HUES64 (cell line): ENCODE measurements around the gene MAP1S.

ENCODE experiments used
- H3K27ac ChIP-seq: 2 replicates; pipeline ENCODE4 v1.7.0; 2013; ENCODE audit warnings: low read depth, low read length, inconsistent platforms
- H3K27me3 ChIP-seq: 2 replicates; pipeline ENCODE4 v1.6.1; 2013; ENCODE audit warnings: mild to moderate bottlenecking, low read length; ENCODE audit not compliant: insufficient read depth
- H3K36me3 ChIP-seq: 2 replicates; pipeline ENCODE4 v1.6.1; 2013; ENCODE audit warnings: mild to moderate bottlenecking, low read length; ENCODE audit not compliant: insufficient read depth
- H3K4me1 ChIP-seq: 2 replicates; pipeline ENCODE4 v1.6.1; 2013; ENCODE audit warnings: mild to moderate bottlenecking, low read length, moderate library complexity; ENCODE audit not compliant: insufficient read depth
- H3K4me3 ChIP-seq: 2 replicates; pipeline ENCODE4 v1.5.1; 2013; ENCODE audit warnings: mild to moderate bottlenecking, low read length, moderate library complexity
- H3K9ac ChIP-seq: 2 replicates; pipeline ENCODE4 v1.6.1; 2013; ENCODE audit warnings: mild to moderate bottlenecking, low read depth, low read length
- H3K9me3 ChIP-seq: 2 replicates; pipeline ENCODE4 v1.6.1; 2013; ENCODE audit warnings: low read depth, low read length; ENCODE audit not compliant: insufficient read depth
- WGBS: fragments of 150-250, 120-280 bp; methylation state at CpG from one replicate; pipeline ENCODE4 v1.1.7; 2013; ENCODE audit warnings: missing lambda C conversion rate; 5-methylcytosine and 5-hydroxymethylcytosine counted together

The MAP1S gene

DNA sequence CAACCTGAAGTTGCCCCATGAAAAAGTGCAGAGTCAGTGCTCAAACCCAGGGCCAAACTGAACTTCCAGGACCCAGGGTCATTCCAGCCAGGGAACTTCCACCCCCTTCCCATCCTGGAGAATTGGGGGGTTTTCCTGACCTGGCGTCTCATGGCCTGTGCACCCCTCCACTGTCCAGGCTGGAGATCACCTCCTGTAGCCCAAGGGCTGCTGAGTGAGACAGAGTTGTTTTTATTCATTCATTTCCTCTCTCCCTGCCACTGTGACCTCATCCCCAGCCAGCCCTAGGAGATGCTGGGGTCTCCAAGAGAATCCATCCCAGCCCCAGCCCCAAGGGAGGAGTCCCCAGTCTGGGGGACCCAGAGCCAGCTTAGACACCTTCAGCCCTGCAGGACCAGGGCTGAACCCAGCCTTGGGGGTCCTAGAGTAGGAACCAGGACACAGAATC lies 36.2 kb downstream of the MAP1S start:
- Histone ChIP-seq H3K36me3 (no peaks in the 10 kb centered on the region), H3K4me3 (no peak overlapping the region), H3K27me3 (no peaks in the 10 kb centered on the region), H3K4me1 (no peaks in the 10 kb centered on the region; the same call in 1 of the 2 replicates), H3K9ac (no peak overlapping the region), H3K27ac (no peak overlapping the region), H3K9me3 (no peaks in the 10 kb centered on the region)
- 90% methylated on average over 1 of the region's 1 CpG for WGBS

DNA sequence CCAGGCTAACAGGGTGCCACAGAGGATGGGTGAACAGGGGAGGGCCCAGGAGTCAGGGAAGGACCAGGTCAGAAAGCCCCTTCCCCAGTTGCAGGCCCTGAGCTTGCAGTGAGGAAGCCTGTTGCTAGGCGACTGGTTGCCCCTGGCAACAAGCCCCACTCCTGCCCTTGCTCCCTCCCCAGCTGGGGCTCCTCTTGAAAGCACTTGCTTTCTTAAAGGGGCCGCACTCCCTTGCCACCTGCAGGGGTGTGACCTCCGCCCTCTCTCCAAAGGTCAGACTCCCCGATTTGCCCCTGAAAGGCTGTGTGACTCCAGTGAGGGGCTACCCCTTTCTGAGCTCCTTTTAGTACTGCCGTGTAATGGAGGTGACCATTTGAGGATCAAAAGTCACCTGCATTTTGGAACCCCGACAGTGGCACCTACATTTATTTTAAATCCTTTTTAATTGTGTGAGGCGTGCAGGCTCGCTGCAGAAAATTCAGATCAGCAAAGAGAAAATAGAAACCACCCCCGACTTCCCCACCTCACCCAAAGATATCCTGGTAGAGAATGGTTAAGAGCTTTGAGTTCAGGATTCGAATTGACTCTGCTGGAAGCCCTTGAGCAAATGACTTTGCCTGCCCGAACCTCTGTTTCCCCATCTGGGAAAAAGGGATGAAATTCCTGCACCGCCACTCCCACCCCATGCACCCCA lies 36.8 kb downstream of the MAP1S start:
- H3K9ac ChIP-seq: no peak overlapping the region
- WGBS: 68% methylated on average over 9 of the region's 12 CpGs
- H3K4me3 ChIP-seq: no peak overlapping the region

DNA sequence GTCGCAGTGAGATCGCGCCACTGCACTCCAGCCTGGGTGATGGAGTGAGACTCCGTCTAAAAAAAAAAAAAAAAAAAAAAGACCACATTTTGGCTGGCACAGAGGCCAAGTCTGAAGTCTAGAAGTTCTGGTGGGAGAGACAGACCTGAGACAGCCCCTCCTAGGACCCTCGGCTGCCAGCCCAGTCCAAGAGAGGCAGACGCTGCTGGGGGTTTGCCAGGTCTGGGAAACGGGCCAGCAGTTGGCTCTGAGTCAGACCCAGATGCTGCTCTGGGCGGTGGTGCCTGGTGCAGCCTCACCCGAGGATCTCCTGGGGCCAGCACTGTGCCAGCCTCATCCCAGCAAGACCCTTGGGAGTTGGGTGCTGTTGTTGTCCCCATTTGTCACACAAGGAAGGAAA lies 37.8 kb downstream of the MAP1S start:
- Histone ChIP-seq H3K4me1 (no peaks in the 10 kb centered on the region; the same call in 1 of the 2 replicates), H3K9me3 (no peaks in the 10 kb centered on the region), H3K27ac (no peak overlapping the region), H3K9ac (no peak overlapping the region), H3K36me3 (no peaks in the 10 kb centered on the region), H3K27me3 (no peaks in the 10 kb centered on the region), H3K4me3 (no peak overlapping the region)
- 93% methylated on average over 9 of the region's 9 CpGs for WGBS

More for the DNA sequence above, 36.8 kb downstream of the MAP1S start:
- H3K4me1 ChIP-seq: no peaks in the 10 kb centered on the region; the same call in 1 of the 2 replicates
- H3K27ac ChIP-seq: no peak overlapping the region
- H3K9me3 ChIP-seq: no peaks in the 10 kb centered on the region
- H3K27me3 ChIP-seq: no peaks in the 10 kb centered on the region
- H3K36me3 ChIP-seq: no peaks in the 10 kb centered on the region

DNA sequence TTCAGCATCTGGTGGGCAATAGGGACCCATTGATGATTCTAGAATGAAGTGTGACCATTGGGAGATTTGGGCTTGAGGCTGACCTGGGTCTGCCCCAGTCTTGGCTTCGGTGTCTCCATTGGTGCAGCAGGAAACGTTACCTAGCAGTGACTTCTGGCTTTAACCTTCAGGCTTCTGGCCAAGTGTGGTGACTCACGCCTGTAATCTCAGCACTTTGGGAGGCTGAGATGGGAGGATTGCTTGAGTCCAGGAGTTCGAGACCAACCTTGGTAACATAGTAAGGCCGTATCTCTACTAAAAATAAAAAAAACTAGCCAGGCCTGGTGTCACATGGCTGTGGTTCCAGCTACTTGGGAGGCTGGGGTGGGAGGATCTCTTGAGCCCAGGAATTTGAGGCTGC lies 39.2 kb downstream of the MAP1S start:
- no peak overlapping the region for H3K4me3 ChIP-seq
- no peaks in the 10 kb centered on the region; the same call in 1 of the 2 replicates for H3K4me1 ChIP-seq
- 84% methylated on average over 3 of the region's 5 CpGs for WGBS
- H3K27me3 ChIP-seq: no peaks in the 10 kb centered on the region
- no peak overlapping the region for H3K9ac ChIP-seq
- H3K36me3 ChIP-seq: no peaks in the 10 kb centered on the region
- no peak overlapping the region for H3K27ac ChIP-seq
- H3K9me3 ChIP-seq: no peaks in the 10 kb centered on the region

DNA sequence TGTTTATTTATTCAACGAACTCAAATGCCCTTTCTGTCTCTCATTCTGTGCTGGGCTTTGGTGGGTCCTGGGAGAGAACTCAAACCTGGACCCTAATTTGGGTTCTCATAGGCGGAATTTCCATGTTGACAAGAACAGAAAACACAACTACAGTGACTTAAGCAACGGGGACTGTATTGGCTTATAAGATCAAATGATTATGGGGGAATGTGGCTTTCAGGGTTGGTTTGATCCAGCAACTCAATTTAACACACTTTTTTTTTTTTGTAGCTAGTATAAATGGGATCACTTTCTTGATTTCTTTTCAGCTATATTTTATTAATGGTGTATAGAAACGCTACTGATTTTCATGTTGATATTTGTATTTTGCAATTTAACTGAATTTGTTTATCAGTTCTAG lies 41.9 kb downstream of the MAP1S start:
- H3K4me1 ChIP-seq: no peaks in the 10 kb centered on the region
- no peak overlapping the region for H3K9ac ChIP-seq
- H3K9me3 ChIP-seq: no peaks in the 10 kb centered on the region
- no peaks in the 10 kb centered on the region for H3K36me3 ChIP-seq
- H3K27me3 ChIP-seq: no peaks in the 10 kb centered on the region
- no peak overlapping the region for H3K4me3 ChIP-seq
- H3K27ac ChIP-seq: no peak overlapping the region
- 87% methylated on average over 4 of the region's 4 CpGs for WGBS

DNA sequence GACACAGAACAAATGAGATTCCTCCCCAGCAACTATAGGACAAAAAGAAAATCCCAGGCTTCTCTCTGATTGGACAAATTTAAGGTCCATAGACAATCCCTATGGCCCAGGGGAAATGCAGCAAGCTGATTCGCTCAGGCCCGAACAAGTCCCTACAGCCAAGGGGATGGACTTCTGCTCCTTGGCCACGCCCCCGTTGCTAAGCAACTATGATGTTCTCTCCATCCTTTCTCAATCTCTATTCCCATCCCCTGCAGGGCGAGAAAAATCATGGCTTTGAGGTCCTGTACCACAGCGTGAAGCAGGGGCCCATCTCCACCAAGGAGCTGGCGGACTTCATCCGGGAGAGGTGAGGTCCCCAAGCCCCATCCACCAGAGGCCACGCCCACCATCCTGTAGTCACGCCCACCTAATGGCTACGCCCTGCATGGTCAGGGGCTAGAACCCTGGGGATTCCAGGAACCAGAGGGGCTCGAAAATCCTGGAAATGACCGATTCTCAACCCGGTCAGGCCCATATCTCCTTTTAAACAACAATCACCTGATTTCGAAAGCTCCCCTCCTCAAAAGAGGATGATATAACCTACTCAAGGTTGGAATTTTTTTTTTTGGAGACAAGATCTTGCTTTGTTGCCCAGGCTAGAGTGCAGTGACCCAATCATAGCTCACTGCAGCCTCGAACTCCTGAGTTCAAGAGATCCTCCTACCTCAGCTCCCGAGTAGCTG lies 43.4 kb downstream of the MAP1S start:
- H3K27me3 ChIP-seq: no peaks in the 10 kb centered on the region
- WGBS: 74% methylated on average over 17 of the region's 17 CpGs

DNA sequence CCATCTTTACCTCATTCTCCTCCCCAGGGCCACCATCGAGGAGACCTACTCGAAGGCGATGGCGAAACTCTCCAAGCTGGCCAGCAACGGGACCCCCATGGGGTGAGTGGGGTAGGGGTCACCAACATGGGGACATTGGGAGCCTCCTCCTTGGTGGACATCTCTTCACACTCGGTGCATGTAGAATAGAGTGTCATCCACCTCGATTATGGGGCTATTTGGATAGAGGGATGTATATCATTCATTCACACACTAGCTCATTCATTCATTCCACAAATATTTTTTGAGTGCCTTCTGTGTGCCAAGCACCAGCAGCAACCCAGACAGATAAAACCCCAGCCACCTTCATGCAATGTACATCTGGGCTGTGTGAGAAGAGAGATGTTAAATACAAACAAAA lies 45.1 kb downstream of the MAP1S start:
- Histone ChIP-seq H3K9me3 (no peaks in the 10 kb centered on the region), H3K9ac (no peak overlapping the region), H3K27me3 (no peaks in the 10 kb centered on the region), H3K4me1 (no peaks in the 10 kb centered on the region), H3K36me3 (no peaks in the 10 kb centered on the region), H3K27ac (no peak overlapping the region), H3K4me3 (no peak overlapping the region)
- WGBS: 97% methylated on average over 5 of the region's 7 CpGs

More for the DNA sequence above, 43.4 kb downstream of the MAP1S start:
- no peaks in the 10 kb centered on the region for H3K4me1 ChIP-seq
- H3K4me3 ChIP-seq: no peak overlapping the region; the same call in 1 of the 2 replicates
- H3K9ac ChIP-seq: no peak overlapping the region
- H3K9me3 ChIP-seq: no peaks in the 10 kb centered on the region
- H3K36me3 ChIP-seq: no peaks in the 10 kb centered on the region
- no peak overlapping the region for H3K27ac ChIP-seq

DNA sequence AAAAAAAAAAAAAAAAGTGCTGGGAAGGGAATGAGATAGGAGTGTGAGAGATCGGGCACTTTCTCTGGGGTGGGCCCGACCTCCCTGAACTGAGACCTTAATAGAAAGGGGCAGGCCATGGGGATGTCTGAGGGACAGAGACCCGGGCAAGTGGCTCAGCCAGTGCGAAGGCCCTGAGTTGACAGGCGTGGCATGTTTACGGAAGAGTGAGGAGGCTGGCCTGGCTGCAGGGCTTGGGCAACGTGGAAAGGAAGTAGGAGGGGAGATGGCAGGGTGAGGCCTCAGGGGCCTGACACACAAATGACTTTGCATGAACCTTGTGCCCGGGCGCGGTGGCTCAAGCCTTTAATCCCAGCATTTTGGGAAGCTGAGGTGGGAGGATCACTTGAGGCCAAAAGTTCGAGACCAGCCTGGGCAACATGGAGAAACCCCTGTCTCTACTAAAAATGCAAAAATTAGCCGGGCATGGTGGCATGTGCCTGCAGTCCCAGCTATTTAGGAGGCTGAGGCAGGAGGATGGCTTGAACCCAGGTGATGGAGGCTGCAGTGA lies 45.9 kb downstream of the MAP1S start:
- Histone ChIP-seq H3K36me3 (no peaks in the 10 kb centered on the region), H3K9ac (no peak overlapping the region), H3K9me3 (no peaks in the 10 kb centered on the region), H3K4me3 (no peak overlapping the region), H3K4me1 (no peaks in the 10 kb centered on the region), H3K27ac (no peak overlapping the region), H3K27me3 (no peaks in the 10 kb centered on the region)
- 89% methylated on average over 12 of the region's 12 CpGs for WGBS

DNA sequence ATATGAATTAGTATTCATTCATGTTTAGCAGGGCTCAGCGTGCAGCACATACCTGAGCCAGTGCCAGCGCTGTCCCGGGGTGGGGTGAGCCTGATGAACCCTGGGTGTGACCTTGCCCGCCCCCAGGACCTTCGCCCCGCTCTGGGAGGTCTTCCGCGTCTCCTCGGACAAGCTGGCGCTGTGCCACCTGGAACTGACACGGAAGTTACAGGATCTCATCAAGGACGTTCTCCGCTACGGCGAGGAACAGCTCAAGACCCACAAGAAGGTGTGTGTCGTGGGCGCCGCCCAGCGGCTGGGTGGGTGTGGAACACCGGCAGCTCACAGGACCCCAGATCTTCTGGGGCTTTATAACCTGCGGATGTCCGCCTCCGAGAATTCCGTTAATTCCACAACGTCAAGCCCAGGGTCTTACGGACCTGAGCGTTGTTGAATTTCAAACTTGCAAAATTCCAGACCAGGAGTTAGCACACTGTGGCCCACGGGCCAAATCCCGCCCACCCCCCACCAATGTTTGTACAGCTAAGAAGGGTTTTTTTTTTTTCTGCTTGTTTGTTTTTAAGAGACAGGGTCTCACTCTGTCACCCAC lies 47.4 kb downstream of the MAP1S start:
- H3K27me3 ChIP-seq: no peaks in the 10 kb centered on the region
- no peak overlapping the region for H3K4me3 ChIP-seq
- H3K9ac ChIP-seq: no peak overlapping the region
- H3K4me1 ChIP-seq: no peaks in the 10 kb centered on the region
- no peak overlapping the region for H3K27ac ChIP-seq
- 18% methylated on average over 28 of the region's 29 CpGs for WGBS
- no peaks in the 10 kb centered on the region for H3K9me3 ChIP-seq
- no peaks in the 10 kb centered on the region for H3K36me3 ChIP-seq

DNA sequence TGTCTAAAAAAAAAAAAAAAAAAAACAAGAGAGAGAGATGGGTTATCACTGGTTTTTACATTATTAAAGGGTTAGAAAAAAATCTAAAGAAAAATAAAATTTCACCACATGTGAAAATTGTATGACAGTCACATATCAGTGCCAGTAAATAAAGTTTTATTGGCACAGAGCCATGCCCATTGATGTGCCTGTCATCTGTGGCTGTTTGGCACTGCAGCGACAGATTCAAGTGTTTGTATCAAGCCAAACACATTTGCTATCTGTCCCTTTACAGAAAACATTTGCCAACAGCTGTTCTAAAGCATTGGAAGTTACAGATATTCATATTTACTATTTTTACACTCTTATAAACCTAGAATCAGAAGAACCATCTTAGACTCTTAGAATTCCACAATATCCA lies 48.3 kb downstream of the MAP1S start:
- WGBS: 91% methylated on average over 1 of the region's 1 CpG
- H3K4me1 ChIP-seq: no peaks in the 10 kb centered on the region
- no peak overlapping the region for H3K9ac ChIP-seq
- no peak overlapping the region for H3K4me3 ChIP-seq
- no peaks in the 10 kb centered on the region for H3K27me3 ChIP-seq
- H3K9me3 ChIP-seq: no peaks in the 10 kb centered on the region
- no peaks in the 10 kb centered on the region for H3K36me3 ChIP-seq
- no peak overlapping the region for H3K27ac ChIP-seq

DNA sequence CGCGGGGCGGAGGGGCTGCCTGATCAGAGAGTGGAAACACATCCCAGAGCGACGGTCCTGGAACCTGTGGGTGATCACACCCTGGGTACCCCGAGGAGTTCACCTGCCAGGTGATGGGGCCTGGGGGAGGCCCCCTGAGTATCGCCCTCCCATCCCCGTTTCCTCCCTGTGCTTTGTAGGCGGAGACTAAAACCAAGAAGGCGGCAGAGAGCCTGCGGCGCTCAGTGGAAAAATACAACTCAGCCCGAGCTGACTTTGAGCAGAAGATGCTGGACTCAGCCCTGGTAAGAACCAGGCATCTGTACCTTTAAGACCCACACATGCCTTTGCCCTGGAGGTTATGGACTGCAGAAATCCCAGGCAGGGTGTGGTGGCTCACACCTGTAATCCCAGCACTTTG lies 51.3 kb downstream of the MAP1S start:
- no peaks in the 10 kb centered on the region for H3K27me3 ChIP-seq
- H3K27ac ChIP-seq: no peak overlapping the region
- H3K4me3 ChIP-seq: no peak overlapping the region
- no peak overlapping the region for H3K9ac ChIP-seq
- H3K36me3 ChIP-seq: no peaks in the 10 kb centered on the region
- H3K9me3 ChIP-seq: no peaks in the 10 kb centered on the region
- whole genome bisulfite sequencing: 84% methylated on average over 13 of the region's 13 CpGs
- H3K4me1 ChIP-seq: no peaks in the 10 kb centered on the region
